GM21737 (cell line): ENCODE results near the gene UBC.
"Not testable (repeated sequence)": the region's sequence is repeated elsewhere in the genome, so short reads cannot be mapped to it uniquely, and the experiment has no call there.

Experiments
- ATAC-seq: cut with Tn5 transposase; IDR thresholded peaks from one replicate; pipeline ENCODE4 v1.9.1; 2021; ENCODE audit warnings: mild to moderate bottlenecking, moderate library complexity; ENCODE audit not compliant: unreplicated experiment

UBC gene

GRCh38 chr12:124916374-124917134, 2.1 kb upstream of the UBC start:
- ATAC-seq = no peak

GRCh38 chr12:124915239-124916236, 1.1 kb upstream of the UBC start:
- peak; percentile 1 for ATAC-seq

- peak; percentile 14 for ATAC-seq
These were observed 717 bp downstream of the UBC start for GRCh38 chr12:124913474-124914391.

- not testable (repeated sequence) for ATAC-seq
These were observed 1.7 kb downstream of the UBC start for GRCh38 chr12:124912529-124913287.

GRCh38 chr12:124911521-124911920, 2.9 kb downstream of the UBC start:
- ATAC-seq = not testable (repeated sequence)

- ATAC-seq = no peak
These were observed 3.6 kb downstream of the UBC start for GRCh38 chr12:124910561-124911478.

GRCh38 chr12:124909831-124910560, 4.5 kb downstream of the UBC start:
- no peak for ATAC-seq

GRCh38 chr12:124906606-124907261, 7.7 kb downstream of the UBC start:
- peak; percentile 49 for ATAC-seq

- no peak for ATAC-seq
These were observed 9.9 kb downstream of the UBC start for GRCh38 chr12:124904306-124905098.

- ATAC-seq = no peak
These were observed 11.5 kb downstream of the UBC start for GRCh38 chr12:124902916-124903315.

GRCh38 chr12:124901003-124901402, 13.4 kb downstream of the UBC start:
- no peak for ATAC-seq

- ATAC-seq = not testable (repeated sequence)
These were observed 14.1 kb downstream of the UBC start for GRCh38 chr12:124900345-124900795.

- ATAC-seq = no peak
These were observed 15.5 kb downstream of the UBC start for GRCh38 chr12:124898923-124899294.

GRCh38 chr12:124898200-124898922, 16.1 kb downstream of the UBC start:
- ATAC-seq = peak; percentile 42

- no peak for ATAC-seq
These were observed 18.0 kb downstream of the UBC start for GRCh38 chr12:124896461-124896860.
